ENCODE measurements around the gene APPL1. TPM values are rescaled to one million over a fixed set of nuclear protein-coding genes. Genes with fewer than 3 reads are reported as not detected.

APPL1 gene
- total and polyA plus RNA-seq, 12 donors = 10.7 to 58.7 (median 49.4) TPM

- no peak for DNase-seq
- intact Hi-C loops (cut with DNase I) = loop anchor here (2.0 to 10.0 kb wide), 11 partner anchors 47 to 227 kb away; partner anchors contain the start of gene IL17RD (in 2 of the 10)
- peak in 8 of 9 donors; percentile 18 to 58 (median 42) for TF ChIP-seq CTCF (IDR thresholded peaks at IDR 0.05)
- no peak overlapping the region for H3K4me3 ChIP-seq
- no peaks in the 10 kb centered on the region for H3K9me3 ChIP-seq
- 66 to 72% methylated on average over 2 of the region's 2 CpGs for WGBS, 2 donors
- H3K36me3 ChIP-seq = no peaks in the 10 kb centered on the region
- H3K27me3 ChIP-seq = no peaks in the 10 kb centered on the region
- ATAC-seq = no peak
- peaks cover 0 to 11% (median 5%) of the 10 kb centered on the region in 9 donors for H3K4me1 ChIP-seq
- no peak overlapping the region for H3K27ac ChIP-seq
These were observed 5.6 kb upstream of the APPL1 start for GRCh38 chr3:57221883-57222282.

DNA sequence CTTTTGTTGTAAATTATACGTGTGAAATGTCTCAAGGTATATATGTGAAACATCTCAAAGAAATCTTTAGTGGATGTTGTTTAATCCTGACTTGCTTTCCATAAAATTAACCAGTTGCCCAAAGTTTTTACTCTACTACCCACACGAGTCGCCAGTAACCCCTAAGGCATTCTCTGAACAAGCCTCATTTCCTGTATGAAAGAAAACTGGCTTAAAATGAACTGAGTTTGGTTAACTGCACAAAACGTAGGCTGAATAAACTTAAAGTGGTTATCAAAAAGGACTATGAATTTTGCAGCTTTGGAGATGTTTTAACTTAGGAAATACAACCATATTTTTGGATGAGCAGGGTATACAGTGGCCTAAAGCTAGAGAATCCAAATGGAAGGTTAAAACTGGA is 2.7 kb upstream of the APPL1 start:
- ATAC-seq (no peak), DNase-seq (no peak)
- no peaks in the 10 kb centered on the region for H3K9me3 ChIP-seq
- H3K27ac ChIP-seq = no peak overlapping the region
- intact Hi-C loops (cut with DNase I) = loop anchor here (5.0 to 10.0 kb wide), 11 partner anchors 50 to 230 kb away; partner anchors contain the start of gene IL17RD (in 6 of the 10)
- peaks cover 0 to 27% (median 22%) of the 10 kb centered on the region in 9 donors for H3K4me1 ChIP-seq
- TF ChIP-seq CTCF (IDR thresholded peaks at IDR 0.05) = no peak
- no peaks in the 10 kb centered on the region for H3K36me3 ChIP-seq
- 62 to 71% methylated on average over 4 of the region's 4 CpGs for WGBS, 2 donors
- H3K27me3 ChIP-seq = no peaks in the 10 kb centered on the region
- no peak overlapping the region for H3K4me3 ChIP-seq

DNA sequence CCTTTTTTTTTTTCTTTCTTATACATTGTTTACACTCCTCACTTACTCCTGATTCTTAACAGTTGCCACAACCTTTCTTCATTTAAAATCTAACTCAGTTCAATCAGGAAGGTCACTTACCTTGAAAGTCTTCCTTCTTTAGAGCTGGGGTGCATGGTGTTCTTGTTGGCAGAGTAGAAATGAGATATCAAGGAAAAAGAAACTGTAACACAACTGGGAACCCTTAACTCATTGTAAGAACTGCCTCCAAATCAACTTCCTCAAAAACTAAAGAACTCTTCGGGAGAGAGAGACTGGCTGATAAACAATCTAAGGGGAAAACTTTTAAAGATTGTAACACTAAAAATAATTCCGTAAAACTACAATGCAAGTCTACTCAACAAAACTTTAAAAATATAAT is 1.4 kb upstream of the APPL1 start:
- H3K27me3 ChIP-seq = no peaks in the 10 kb centered on the region
- no peak overlapping the region for H3K4me3 ChIP-seq
- 55 to 69% methylated on average over 2 of the region's 2 CpGs for WGBS, 2 donors
- no peak for ATAC-seq
- intact Hi-C loops (cut with DNase I) = loop anchor here (5.0 to 10.0 kb wide), 9 partner anchors 51 to 231 kb away; partner anchors contain the start of gene IL17RD (in 5 of the 10)
- H3K4me1 ChIP-seq = peaks cover 0 to 37% (median 30%) of the 10 kb centered on the region in 9 donors
- no peaks in the 10 kb centered on the region for H3K9me3 ChIP-seq
- peak overlapping the region in 3 of 10 donors; percentile 2 to 96 (median 95) for H3K27ac ChIP-seq
- no peaks in the 10 kb centered on the region for H3K36me3 ChIP-seq
- TF ChIP-seq CTCF (IDR thresholded peaks at IDR 0.05) = no peak
- DNase-seq = no peak

GRCh38 chr3:57227930-57228751 is 612 bp downstream of the APPL1 start:
- Histone ChIP-seq H3K9me3 (no peaks in the 10 kb centered on the region), H3K27me3 (no peaks in the 10 kb centered on the region), H3K27ac (peak overlapping the region; percentile 90 to 97 (median 95)), H3K4me3 (peak overlapping the region; percentile 65 to 97 (median 82)), H3K36me3 (no peaks in the 10 kb centered on the region), H3K4me1 (peaks cover 0 to 42% (median 30%) of the 10 kb centered on the region in 9 donors)
- no peak for TF ChIP-seq CTCF (IDR thresholded peaks at IDR 0.05)
- 0 to 1% methylated on average over 61 to 70 of the region's 70 CpGs for WGBS, 2 donors
- ATAC-seq = peak; percentile 63 to 85 (median 68)
- DNase-seq = peak; percentile 52 to 63
- intact Hi-C loops (cut with DNase I) = loop anchor here (5.0 to 10.0 kb wide), 9 partner anchors 53 to 233 kb away; partner anchors contain the start of gene IL17RD (in 5 of the 10)

Measured in heart right ventricle (tissue), 16 donors.